Keratinocyte (primary cell): ENCODE data around the gene ASTN1. TPM values are rescaled to one million over a fixed set of nuclear protein-coding genes. Genes with fewer than 3 reads are reported as not detected.

Experiments used
- DNase-seq: peaks from one replicate; pipeline ENCODE4 v3.0.0-alpha.2; 2011; ENCODE audit warnings: low read depth, missing footprints, low spot score
- FAIRE-seq: peaks from 2 replicates; lab custom pipeline; 2011; peaks lifted over from hg19 to GRCh38; lab: Jason Lieb, UNC
- H2AFZ ChIP-seq: 2 replicates; pipeline ENCODE4 v1.6.0; 2012; ENCODE audit warnings: low read length, control low read depth, inconsistent platforms; ENCODE audit not compliant: control insufficient read depth
- H3K27ac ChIP-seq: 2 replicates; pipeline ENCODE4 v1.5.1; 2011; ENCODE audit warnings: low read length; ENCODE audit not compliant: control insufficient read depth, insufficient read depth
- H3K27me3 ChIP-seq: 3 replicates; pipeline ENCODE4 v1.6.0; 2011; ENCODE audit warnings: low read length; ENCODE audit not compliant: control insufficient read depth, insufficient read depth; ENCODE audit errors: extremely low read depth
- H3K36me3 ChIP-seq, 2 experiments: 2 replicates in 1 of 2; 3 replicates in 1 of 2; pipeline ENCODE4 v1.5.1; 2011; ENCODE audit warnings: low read length in 2 of 2, mild to moderate bottlenecking in 1 of 2; ENCODE audit not compliant: control insufficient read depth in 2 of 2, insufficient read depth in 2 of 2; ENCODE audit errors: extremely low read depth in 1 of 2
- H3K4me1 ChIP-seq: 3 replicates; pipeline ENCODE4 v1.5.1; 2011; ENCODE audit warnings: low read length; ENCODE audit not compliant: control insufficient read depth, insufficient read depth; ENCODE audit errors: extremely low read depth
- H3K4me2 ChIP-seq: 3 replicates; pipeline ENCODE4 v1.6.0; 2011; ENCODE audit warnings: low read depth, low read length; ENCODE audit not compliant: control insufficient read depth, insufficient read depth; ENCODE audit errors: extremely low read depth
- H3K4me3 ChIP-seq, 3 experiments: fragments of 200-600 bp in 1 of 3; sonication (generic) in 1 of 3; 2 replicates in 2 of 3; 3 replicates in 1 of 3; pipeline ENCODE4 v1.5.1; 2011 to 2016; ENCODE audit warnings: low read length in 3 of 3, mild to moderate bottlenecking in 3 of 3, control low read depth in 2 of 3, inconsistent platforms in 1 of 3, low read depth in 1 of 3, mixed read lengths in 1 of 3, mixed run types in 1 of 3, moderate library complexity in 1 of 3; ENCODE audit not compliant: control insufficient read depth in 2 of 3, insufficient read depth in 2 of 3; ENCODE audit errors: extremely low read depth in 1 of 3
- H3K79me2 ChIP-seq: 2 replicates; pipeline ENCODE4 v1.6.0; 2012; ENCODE audit warnings: low read length; ENCODE audit not compliant: control insufficient read depth, insufficient read depth
- H3K9ac ChIP-seq: 3 replicates; pipeline ENCODE4 v1.6.0; 2011; ENCODE audit warnings: low read length; ENCODE audit not compliant: control insufficient read depth, insufficient read depth; ENCODE audit errors: extremely low read depth
- H3K9me1 ChIP-seq: 3 replicates; pipeline ENCODE4 v1.6.0; 2011; ENCODE audit warnings: low read length; ENCODE audit not compliant: control insufficient read depth, insufficient read depth; ENCODE audit errors: extremely low read depth
- H3K9me3 ChIP-seq: 2 replicates; pipeline ENCODE4 v1.5.1; 2012; ENCODE audit warnings: low read depth, low read length; ENCODE audit not compliant: control insufficient read depth
- H4K20me1 ChIP-seq: 3 replicates; pipeline ENCODE4 v1.6.0; 2011; ENCODE audit warnings: low read length; ENCODE audit not compliant: control insufficient read depth, insufficient read depth; ENCODE audit errors: extremely low read depth
- EZH2 ChIP-seq: IDR thresholded peaks from one replicate; pipeline ENCODE4 v1.6.1; 2012; ENCODE audit warnings: inconsistent platforms, mild to moderate bottlenecking, low read length, moderate library complexity
- dilution Hi-C: fragments of 300-500 bp; cut with MboI; formaldehyde crosslinking; loops from one replicate; pipeline ENCODE4 v1.7.0; 2020; ENCODE audit warnings: low sequenced_read_pairs; ENCODE audit not compliant: extremely low pct_ligation_motif_present
- polyA plus RNA-seq, 5 experiments: library from polyadenylated mRNA; depleted of rRNA in 3 of 5; stranded (reverse) in 3 of 5; stranded (forward) in 1 of 5; unstranded in 1 of 5; fragments of >200 nt; gene quantifications; 1 replicate in 1 of 5; 2 replicates in 3 of 5; 3 replicates in 1 of 5; pipeline versions ENCODE4 v1.2.1 to v1.2.3, GENCODE V29; 2011 to 2012; ENCODE audit warnings: missing spikeins in 2 of 5, low read depth in 1 of 5, low replicate concordance in 1 of 5
- TF ChIP-seq, protein P1 (sequence below), 3 experiments: IDR thresholded peaks in 1 of 3; conservative IDR thresholded peaks in 1 of 3; optimal IDR thresholded peaks in 1 of 3; 2 replicates in 2 of 3; 3 replicates in 1 of 3; pipeline versions ENCODE3 to v1.5.1; 2011; ENCODE audit warnings: low read length in 3 of 3, mild to moderate bottlenecking in 3 of 3, moderate library complexity in 2 of 3, control low read depth in 1 of 3, inconsistent platforms in 1 of 3; ENCODE audit not compliant: insufficient read depth in 2 of 3; ENCODE audit errors: extremely low read depth in 1 of 3

ASTN1 gene
- polyA plus RNA-seq, 1 donor (not counting 4 experiments of a cell fraction or from before 2014, with no cell fraction given), result 0.08 TPM

DNA sequence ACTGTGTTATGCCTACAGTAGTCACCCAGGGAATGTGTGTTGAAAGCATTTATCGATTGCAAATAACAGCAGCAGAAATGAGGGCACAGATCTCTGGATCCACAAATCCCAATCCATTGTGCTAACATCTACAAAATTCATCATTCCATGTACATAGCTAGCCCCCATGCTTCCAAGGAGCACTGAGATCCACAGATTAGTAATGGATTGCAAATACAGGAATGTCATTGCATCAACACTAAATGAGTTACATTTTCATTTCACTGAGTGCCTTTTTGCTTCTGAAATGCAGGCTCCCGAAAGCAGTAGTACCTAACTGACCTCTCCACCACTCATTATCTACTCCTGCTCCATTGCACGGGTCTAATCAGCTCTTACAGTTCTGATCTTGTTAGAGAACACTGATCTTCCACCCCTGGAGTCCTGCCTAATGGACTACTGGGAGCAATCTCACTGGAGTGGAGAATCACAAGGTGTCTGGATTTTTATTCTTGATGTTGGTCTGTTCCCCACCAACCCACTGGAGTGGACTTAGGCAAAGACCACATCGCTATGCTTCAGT is 30.5 kb downstream of the ASTN1 start:
- no peaks in the 10 kb centered on the region for H3K9me3 ChIP-seq
- no peak for FAIRE-seq
- no peak for TF ChIP-seq EZH2
- TF ChIP-seq, protein P1, sequence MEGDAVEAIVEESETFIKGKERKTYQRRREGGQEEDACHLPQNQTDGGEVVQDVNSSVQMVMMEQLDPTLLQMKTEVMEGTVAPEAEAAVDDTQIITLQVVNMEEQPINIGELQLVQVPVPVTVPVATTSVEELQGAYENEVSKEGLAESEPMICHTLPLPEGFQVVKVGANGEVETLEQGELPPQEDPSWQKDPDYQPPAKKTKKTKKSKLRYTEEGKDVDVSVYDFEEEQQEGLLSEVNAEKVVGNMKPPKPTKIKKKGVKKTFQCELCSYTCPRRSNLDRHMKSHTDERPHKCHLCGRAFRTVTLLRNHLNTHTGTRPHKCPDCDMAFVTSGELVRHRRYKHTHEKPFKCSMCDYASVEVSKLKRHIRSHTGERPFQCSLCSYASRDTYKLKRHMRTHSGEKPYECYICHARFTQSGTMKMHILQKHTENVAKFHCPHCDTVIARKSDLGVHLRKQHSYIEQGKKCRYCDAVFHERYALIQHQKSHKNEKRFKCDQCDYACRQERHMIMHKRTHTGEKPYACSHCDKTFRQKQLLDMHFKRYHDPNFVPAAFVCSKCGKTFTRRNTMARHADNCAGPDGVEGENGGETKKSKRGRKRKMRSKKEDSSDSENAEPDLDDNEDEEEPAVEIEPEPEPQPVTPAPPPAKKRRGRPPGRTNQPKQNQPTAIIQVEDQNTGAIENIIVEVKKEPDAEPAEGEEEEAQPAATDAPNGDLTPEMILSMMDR (optimal IDR thresholded peaks at IDR 0.05 in 1 of 3, IDR thresholded peaks at IDR 0.05 in 1 of 3, conservative IDR thresholded peaks at IDR 0.05 in 1 of 3; ENCODE audit: extremely low read depth in 1 of 3, insufficient read depth in 2 of 3, low read length in 3 of 3), result no peak
- no peak overlapping the region for H3K9ac ChIP-seq
- no peak for DNase-seq
- no peak overlapping the region for H3K4me3 ChIP-seq
- H3K4me1 ChIP-seq, result no peaks in the 10 kb centered on the region
- no peak overlapping the region for H3K27ac ChIP-seq
- no peaks in the 10 kb centered on the region for H3K27me3 ChIP-seq
- H3K79me2 ChIP-seq, result no peaks in the 10 kb centered on the region
- dilution Hi-C loops, result no loop called here
- H3K9me1 ChIP-seq, result no peaks in the 10 kb centered on the region
- no peak overlapping the region for H2AFZ ChIP-seq
- H3K36me3 ChIP-seq, result no peaks in the 10 kb centered on the region
- no peaks in the 10 kb centered on the region for H4K20me1 ChIP-seq
- no peak overlapping the region for H3K4me2 ChIP-seq

DNA sequence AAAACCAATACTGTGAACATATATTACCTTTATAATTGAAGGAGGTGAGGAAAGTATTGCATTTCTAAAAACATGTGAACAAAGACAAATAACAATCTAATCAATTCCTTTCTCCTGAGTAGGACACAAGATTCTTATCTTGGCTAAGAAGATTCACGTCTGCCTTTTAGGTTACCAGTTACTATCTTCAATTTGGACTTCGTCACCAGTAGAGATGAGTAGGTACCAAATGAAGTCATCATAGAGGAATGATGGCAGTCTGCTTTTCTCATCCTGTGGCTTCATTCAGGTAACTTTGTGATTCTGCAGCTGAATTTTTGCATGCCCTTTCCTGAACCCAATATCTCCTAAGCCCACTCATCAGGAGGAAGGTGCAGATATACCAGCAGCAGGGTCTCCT is 32.4 kb downstream of the ASTN1 start:
- TF ChIP-seq EZH2, result no peak
- TF ChIP-seq, protein P1 (optimal IDR thresholded peaks at IDR 0.05 in 1 of 3, IDR thresholded peaks at IDR 0.05 in 1 of 3, conservative IDR thresholded peaks at IDR 0.05 in 1 of 3; ENCODE audit: extremely low read depth in 1 of 3, insufficient read depth in 2 of 3, low read length in 3 of 3), result no peak
- FAIRE-seq (no peak), DNase-seq (no peak)
- no peak overlapping the region for H3K4me2 ChIP-seq
- no peaks in the 10 kb centered on the region for H3K9me3 ChIP-seq
- H3K27ac ChIP-seq, result no peak overlapping the region
- H2AFZ ChIP-seq, result no peak overlapping the region
- H3K4me1 ChIP-seq, result no peaks in the 10 kb centered on the region
- dilution Hi-C loops, result no loop called here
- no peaks in the 10 kb centered on the region for H3K36me3 ChIP-seq
- H3K4me3 ChIP-seq, result no peak overlapping the region
- peaks cover 3% of the 10 kb centered on the region for H3K27me3 ChIP-seq
- H3K9ac ChIP-seq, result no peak overlapping the region
- H3K9me1 ChIP-seq, result no peaks in the 10 kb centered on the region
- H3K79me2 ChIP-seq, result no peaks in the 10 kb centered on the region
- H4K20me1 ChIP-seq, result no peaks in the 10 kb centered on the region
